ENCODE data around the gene INPP5D. TPM values are rescaled to one million over a fixed set of nuclear protein-coding genes. Genes with fewer than 3 reads are reported as not detected.
A peak's percentile ranks its signal among the peaks of the same experiment; 100 is the strongest.
"Not testable (repeated sequence)": the region's sequence is repeated elsewhere in the genome, so short reads cannot be mapped to it uniquely, and the experiment has no call there.

INPP5D gene
- total RNA-seq, 2 experiments from 2014 or later: 50.9 to 51.0 TPM

- no peaks in the 10 kb centered on the region for H3K27me3 Mint-ChIP-seq (ENCODE audit: low read depth)
- CTCF ChIA-PET: no interaction called here
- H3K36me3 Mint-ChIP-seq (ENCODE audit: low read depth): no peaks in the 10 kb centered on the region
- no peak overlapping the region for H3K4me3 Mint-ChIP-seq
- intact Hi-C loops (cut with micrococcal nuclease): no loop called here
- no peaks in the 10 kb centered on the region for H3K9me3 Mint-ChIP-seq
- H3K27ac Mint-ChIP-seq: no peak overlapping the region
- no peaks in the 10 kb centered on the region for H3K4me1 Mint-ChIP-seq (ENCODE audit: low read depth)
- no peak for DNase-seq
These were observed 11.5 kb upstream of the INPP5D start for GRCh38 chr2:233048569-233049193.

- H3K4me1 Mint-ChIP-seq (ENCODE audit: low read depth): peaks cover 6% of the 10 kb centered on the region
- CTCF ChIA-PET: interaction anchor here (1.0 to 1.9 kb wide), 2 partner anchors 10 to 196 kb away, joined by 3 to 6 read pairs; partner anchors contain the start of gene INPP5D
- intact Hi-C loops (cut with micrococcal nuclease): no loop called here
- H3K9me3 Mint-ChIP-seq: no peaks in the 10 kb centered on the region
- H3K27ac Mint-ChIP-seq: no peak overlapping the region
- no peak overlapping the region for H3K4me3 Mint-ChIP-seq
- H3K36me3 Mint-ChIP-seq (ENCODE audit: low read depth): no peaks in the 10 kb centered on the region
- no peak for DNase-seq
- H3K27me3 Mint-ChIP-seq (ENCODE audit: low read depth): no peaks in the 10 kb centered on the region
These were observed 10.9 kb upstream of the INPP5D start for GRCh38 chr2:233049194-233049761.

DNA sequence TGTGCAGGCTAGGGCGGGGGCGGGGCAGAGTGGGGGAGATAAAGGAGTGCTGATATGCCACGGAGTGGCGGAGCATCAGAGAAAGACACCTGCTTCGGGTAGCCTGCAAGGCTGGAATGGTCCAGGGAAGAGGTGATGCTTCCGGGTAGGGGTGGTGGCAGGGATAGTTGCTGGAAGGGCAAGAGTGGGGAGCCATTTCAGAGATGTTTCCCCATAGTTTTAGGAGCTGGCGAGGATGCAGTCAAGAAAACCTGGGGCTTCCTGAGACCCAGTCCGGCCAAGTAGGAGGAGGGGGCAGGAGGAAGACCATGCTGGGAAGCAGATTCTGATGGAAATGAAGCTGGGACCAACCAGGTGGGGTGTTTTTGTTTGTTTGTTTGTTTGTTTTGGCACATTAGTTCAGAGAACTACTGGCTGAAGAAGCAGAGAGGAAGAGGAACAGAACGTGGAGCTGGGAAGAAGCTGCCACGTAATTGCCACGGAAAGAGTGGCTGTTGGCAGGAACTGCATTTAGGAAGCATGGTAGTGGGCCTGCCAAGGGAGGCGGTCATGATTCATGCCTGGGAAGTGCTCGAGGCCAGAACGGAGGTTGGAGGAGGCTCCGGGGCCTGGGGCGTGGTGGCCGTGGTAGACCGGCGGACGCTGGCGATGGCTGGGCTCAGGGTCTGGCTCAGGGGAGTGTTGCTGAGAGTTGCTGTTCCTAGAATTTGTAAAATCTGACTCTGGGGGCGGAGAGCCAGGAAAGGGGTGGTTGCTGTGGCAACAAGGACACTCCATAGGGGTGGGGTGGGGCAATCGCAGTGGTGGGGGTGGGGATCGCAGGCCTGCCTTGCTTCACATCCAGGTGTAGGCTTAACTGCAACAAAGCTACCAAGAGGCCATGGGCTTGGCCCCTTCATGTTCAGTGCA, 8.6 kb upstream of the INPP5D start:
- no peak for DNase-seq
- H3K9me3 Mint-ChIP-seq: no peaks in the 10 kb centered on the region
- H3K27ac Mint-ChIP-seq: no peak overlapping the region
- intact Hi-C loops (cut with micrococcal nuclease): loop anchor here (2.0 to 5.0 kb wide), 2 partner anchors 199 to 291 kb away; no protein-coding TSS in a partner anchor
- H3K4me3 Mint-ChIP-seq: no peak overlapping the region
- no peaks in the 10 kb centered on the region for H3K36me3 Mint-ChIP-seq (ENCODE audit: low read depth)
- no peaks in the 10 kb centered on the region for H3K27me3 Mint-ChIP-seq (ENCODE audit: low read depth)
- H3K4me1 Mint-ChIP-seq (ENCODE audit: low read depth): peaks cover 6% of the 10 kb centered on the region
- CTCF ChIA-PET: interaction anchor here (0.6 to 1.4 kb wide), 2 partner anchors 9 to 815 kb away, joined by 3 to 7 read pairs; partner anchors contain the start of gene INPP5D

DNA sequence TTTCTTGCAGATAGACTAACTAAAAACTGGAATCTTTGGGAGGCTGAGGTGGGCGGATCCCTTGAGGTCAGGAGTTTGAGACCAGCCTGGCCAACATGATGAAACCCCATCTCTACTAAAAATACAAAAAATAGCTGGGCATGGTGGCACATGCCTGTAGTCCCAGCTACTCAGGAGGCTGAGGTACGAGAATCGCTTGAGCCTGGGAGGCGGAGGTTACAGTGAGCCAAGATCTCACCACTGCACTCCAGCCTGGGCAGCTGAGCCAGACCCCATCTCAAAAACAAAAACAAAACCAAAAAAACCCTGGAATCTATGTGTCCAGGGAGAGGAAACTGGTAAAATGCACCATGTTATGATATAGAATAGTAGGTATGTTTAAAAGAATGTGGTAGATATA, 7.6 kb upstream of the INPP5D start:
- H3K36me3 Mint-ChIP-seq (ENCODE audit: low read depth); DNase-seq; H3K27me3 Mint-ChIP-seq (ENCODE audit: low read depth); H3K4me3 Mint-ChIP-seq; H3K4me1 Mint-ChIP-seq (ENCODE audit: low read depth); H3K9me3 Mint-ChIP-seq; H3K27ac Mint-ChIP-seq: not testable (repeated sequence)
- CTCF ChIA-PET: interaction anchor here (1.2 to 1.9 kb wide), 5 partner anchors 8 to 194 kb away, joined by 3 to 7 read pairs (median 5); partner anchors contain the start of gene INPP5D
- intact Hi-C loops (cut with micrococcal nuclease): loop anchor here (2.0 to 5.0 kb wide), 2 partner anchors 200 to 292 kb away; no protein-coding TSS in a partner anchor

- CTCF ChIA-PET: interaction anchor here (0.5 to 2.4 kb wide), 51 partner anchors 10 to 475 kb away, joined by 3 to 22 read pairs (median 4); partner anchors contain the start of gene NEU2
- intact Hi-C loops (cut with micrococcal nuclease): loop anchor here (1.0 to 5.0 kb wide), 4 partner anchors 177 to 448 kb away; no protein-coding TSS in a partner anchor
- DNase-seq: peak; percentile 82
- H3K4me1 Mint-ChIP-seq (ENCODE audit: low read depth): peaks cover 8% of the 10 kb centered on the region
- H3K4me3 Mint-ChIP-seq: no peak overlapping the region
- no peaks in the 10 kb centered on the region for H3K27me3 Mint-ChIP-seq (ENCODE audit: low read depth)
- no peaks in the 10 kb centered on the region for H3K36me3 Mint-ChIP-seq (ENCODE audit: low read depth)
- no peak overlapping the region for H3K27ac Mint-ChIP-seq
- H3K9me3 Mint-ChIP-seq: no peaks in the 10 kb centered on the region
These were observed 6.0 kb upstream of the INPP5D start for GRCh38 chr2:233053928-233054784.

DNA sequence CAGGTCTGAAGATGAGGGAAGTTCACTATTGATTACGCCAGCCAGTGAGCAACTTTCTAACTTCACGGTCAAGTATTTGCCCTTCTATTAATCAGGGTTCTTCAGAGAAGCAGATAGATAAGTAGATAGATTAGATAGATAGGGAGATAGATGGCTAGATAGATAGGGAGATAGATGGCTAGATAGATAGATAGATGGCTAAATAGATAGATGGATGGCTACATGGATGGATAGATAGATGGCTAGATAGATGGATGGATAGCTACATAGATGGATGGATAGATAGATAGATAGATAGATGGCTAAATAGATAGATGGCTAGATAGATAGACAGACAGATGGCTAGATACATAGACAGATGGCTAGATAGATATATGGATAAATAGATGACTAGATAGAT, 4.8 kb upstream of the INPP5D start:
- H3K27ac Mint-ChIP-seq: no peak overlapping the region
- no peak overlapping the region for H3K4me3 Mint-ChIP-seq
- intact Hi-C loops (cut with micrococcal nuclease): loop anchor here (2.0 kb wide), 1 partner anchor 179 kb away; no protein-coding TSS in a partner anchor
- H3K9me3 Mint-ChIP-seq: no peaks in the 10 kb centered on the region
- no peaks in the 10 kb centered on the region for H3K36me3 Mint-ChIP-seq (ENCODE audit: low read depth)
- CTCF ChIA-PET: interaction anchor here (0.6 to 2.1 kb wide), 6 partner anchors 11 to 194 kb away, joined by 3 to 22 read pairs (median 5); no protein-coding TSS in a partner anchor
- H3K27me3 Mint-ChIP-seq (ENCODE audit: low read depth): no peaks in the 10 kb centered on the region
- DNase-seq: no peak
- H3K4me1 Mint-ChIP-seq (ENCODE audit: low read depth): peaks cover 12% of the 10 kb centered on the region

DNA sequence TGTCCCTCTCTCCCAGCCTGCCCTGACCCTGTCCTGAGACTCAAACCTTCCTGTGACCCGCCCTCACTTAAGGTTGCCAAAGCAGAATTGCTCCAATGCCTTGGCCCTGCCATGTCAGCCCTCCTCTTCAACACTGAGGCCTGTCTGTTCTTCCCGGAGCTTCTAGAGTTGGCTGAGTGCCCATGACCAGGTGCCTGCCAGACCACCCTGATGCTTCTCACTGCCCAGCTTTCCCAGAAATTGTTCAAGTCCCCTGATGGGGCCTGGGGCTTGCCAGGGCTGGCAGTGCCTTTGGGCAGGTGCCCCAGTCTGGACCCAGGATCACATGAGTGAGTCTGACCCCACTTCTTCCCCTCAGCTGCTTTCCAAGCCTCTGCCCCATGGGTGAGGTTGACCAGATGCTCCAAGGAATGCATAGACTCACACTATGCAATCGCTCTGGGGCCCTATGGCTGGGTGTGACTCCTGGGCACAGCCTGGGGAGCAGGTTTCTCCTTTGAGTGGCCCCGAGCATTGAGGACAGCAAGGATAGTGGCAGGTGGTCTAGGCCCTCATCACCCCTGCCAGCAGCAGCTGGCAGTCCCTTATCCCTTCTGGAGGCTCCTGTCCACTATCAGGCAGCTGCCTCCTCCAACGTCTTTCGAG, 3.1 kb upstream of the INPP5D start:
- H3K36me3 Mint-ChIP-seq (ENCODE audit: low read depth): peaks cover 4% of the 10 kb centered on the region
- H3K4me3 Mint-ChIP-seq: no peak overlapping the region
- H3K27ac Mint-ChIP-seq: no peak overlapping the region
- intact Hi-C loops (cut with micrococcal nuclease): no loop called here
- DNase-seq: no peak
- H3K9me3 Mint-ChIP-seq: no peaks in the 10 kb centered on the region
- H3K27me3 Mint-ChIP-seq (ENCODE audit: low read depth): no peaks in the 10 kb centered on the region
- H3K4me1 Mint-ChIP-seq (ENCODE audit: low read depth): peaks cover 13% of the 10 kb centered on the region
- CTCF ChIA-PET: interaction anchor here (0.7 kb wide), 1 partner anchor 59 kb away, joined by 3 read pairs; no protein-coding TSS in a partner anchor

- intact Hi-C loops (cut with micrococcal nuclease): no loop called here
- peaks cover 9% of the 10 kb centered on the region for H3K36me3 Mint-ChIP-seq (ENCODE audit: low read depth)
- no peaks in the 10 kb centered on the region for H3K27me3 Mint-ChIP-seq (ENCODE audit: low read depth)
- no peak for DNase-seq
- H3K27ac Mint-ChIP-seq: peak overlapping the region; percentile 75
- H3K4me1 Mint-ChIP-seq (ENCODE audit: low read depth): peaks cover 28% of the 10 kb centered on the region
- H3K4me3 Mint-ChIP-seq: peak overlapping the region; percentile 56
- no peaks in the 10 kb centered on the region for H3K9me3 Mint-ChIP-seq
- CTCF ChIA-PET: interaction anchor here (0.9 to 4.4 kb wide), 4 partner anchors 9 to 38 kb away, joined by 4 to 41 read pairs (median 5); no protein-coding TSS in a partner anchor
These were observed 1.2 kb upstream of the INPP5D start for GRCh38 chr2:233058717-233059546.

DNA sequence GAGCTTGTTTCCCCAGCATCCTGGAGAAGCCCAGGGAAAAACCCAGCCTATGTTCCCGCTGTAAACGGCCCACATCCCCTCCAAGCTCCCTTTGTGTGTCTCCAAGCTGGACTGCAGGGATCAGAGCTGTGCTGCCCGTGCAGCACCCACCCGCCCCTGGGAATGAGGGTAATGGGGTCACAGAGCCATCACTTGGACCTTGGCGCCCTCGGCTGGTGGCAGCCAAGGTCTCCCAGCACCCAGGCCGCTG, 670 bp upstream of the INPP5D start:
- intact Hi-C loops (cut with micrococcal nuclease): no loop called here
- Mint-ChIP-seq H3K9me3 (no peaks in the 10 kb centered on the region), H3K27ac (peak overlapping the region; percentile 98), H3K36me3 (ENCODE audit: low read depth) (peaks cover 10% of the 10 kb centered on the region), H3K4me3 (peak overlapping the region; percentile 98), H3K4me1 (ENCODE audit: low read depth) (peaks cover 29% of the 10 kb centered on the region), H3K27me3 (ENCODE audit: low read depth) (no peaks in the 10 kb centered on the region)
- CTCF ChIA-PET: interaction anchor here (0.9 to 4.4 kb wide), 7 partner anchors 9 to 255 kb away, joined by 3 to 41 read pairs (median 6); partner anchors contain the start of gene ATG16L1
- DNase-seq: no peak

GRCh38 chr2:233060501-233060979, 398 bp downstream of the INPP5D start:
- no peak for DNase-seq
- peak overlapping the region; percentile 98 for H3K27ac Mint-ChIP-seq
- no peaks in the 10 kb centered on the region for H3K9me3 Mint-ChIP-seq
- H3K27me3 Mint-ChIP-seq (ENCODE audit: low read depth): no peaks in the 10 kb centered on the region
- peak overlapping the region; percentile 98 for H3K4me3 Mint-ChIP-seq
- intact Hi-C loops (cut with micrococcal nuclease): loop anchor here (1.0 to 10.0 kb wide), 6 partner anchors 82 to 508 kb away; partner anchors contain the start of genes ATG16L1, EIF4E2, GIGYF2 and TIGD1
- CTCF ChIA-PET: interaction anchor here (0.5 to 4.4 kb wide), 19 partner anchors 9 to 1799 kb away, joined by 3 to 41 read pairs (median 3); partner anchors contain the start of gene ATG16L1
- H3K4me1 Mint-ChIP-seq (ENCODE audit: low read depth): peaks cover 33% of the 10 kb centered on the region
- H3K36me3 Mint-ChIP-seq (ENCODE audit: low read depth): peaks cover 12% of the 10 kb centered on the region

All from activated naive CD4-positive, alpha-beta T cell treated with anti-CD3 and anti-CD28 coated beads for 36 hours (primary cell).